OCI-LY7 (cell line): Measurements from ENCODE around the gene CAMSAP3. TPM values are rescaled to one million over a fixed set of nuclear protein-coding genes. Genes with fewer than 3 reads are reported as not detected.

ENCODE experiments used
- BruUV-seq: library from RNA; stranded (reverse); fragments of 400-500 nt; replicated peaks from 2 replicates; lab custom pipeline; 2021; lab: Mats Ljungman, UMichigan
- CTCF ChIA-PET: fragments of 300-600 bp; sonication (Branson Sonifier 250); formaldehyde crosslinking; loops from one replicate; lab custom pipeline; 2022; ENCODE audit warnings: antibody characterized with exemption; ENCODE audit not compliant: unreplicated experiment; lab: Charles Lee
- POLR2A ChIA-PET: fragments of 300-600 bp; sonication (Branson Sonifier 250); formaldehyde crosslinking; loops from one replicate; lab custom pipeline; 2022; ENCODE audit warnings: antibody characterized with exemption; lab: Charles Lee
- DNase-seq: peaks from one replicate; pipeline ENCODE4 v3.0.0-alpha.2; 2015; ENCODE audit warnings: low spot score
- H2AFZ ChIP-seq: fragments of 200-600 bp; sonication (generic), shearing (Covaris generic); 2 replicates; pipeline ENCODE4 v1.6.1; 2014; ENCODE audit warnings: mild to moderate bottlenecking, antibody characterized with exemption, low read length, moderate library complexity
- H3K27ac ChIP-seq: fragments of 200-600 bp; sonication (generic); 2 replicates; pipeline ENCODE4 v1.5.1; 2014; ENCODE audit warnings: mixed run types, low read depth, mild to moderate bottlenecking, moderate library complexity, low read length, inconsistent platforms; ENCODE audit not compliant: poor library complexity, severe bottlenecking
- H3K36me3 ChIP-seq: fragments of 200-600 bp; sonication (generic); 2 replicates; pipeline ENCODE4 v1.6.1; 2014; ENCODE audit warnings: mild to moderate bottlenecking, antibody characterized with exemption, low read length, moderate library complexity, mixed read lengths; ENCODE audit not compliant: insufficient read depth
- H3K4me1 ChIP-seq: fragments of 200-600 bp; sonication (generic); 2 replicates; pipeline ENCODE4 v1.5.1; 2014; ENCODE audit warnings: mild to moderate bottlenecking, low read length; ENCODE audit not compliant: insufficient read depth, poor library complexity, severe bottlenecking
- H3K4me2 ChIP-seq: fragments of 200-600 bp; sonication (generic); 2 replicates; pipeline ENCODE4 v1.6.1; 2014; ENCODE audit warnings: mild to moderate bottlenecking, low read length
- H3K4me3 ChIP-seq: fragments of 200-600 bp; sonication (generic); 2 replicates; pipeline ENCODE4 v1.5.1; 2014; ENCODE audit warnings: mild to moderate bottlenecking, low read depth, low read length; ENCODE audit not compliant: poor library complexity, severe bottlenecking
- H3K79me2 ChIP-seq: fragments of 200-600 bp; sonication (generic); 2 replicates; pipeline ENCODE4 v1.6.1; 2016; ENCODE audit warnings: low read depth, mild to moderate bottlenecking, low read length, moderate library complexity, mixed read lengths; ENCODE audit not compliant: insufficient read depth
- H3K9me2 ChIP-seq: fragments of 200-600 bp; sonication (generic); 2 replicates; pipeline ENCODE4 v1.6.1; 2016; ENCODE audit warnings: mild to moderate bottlenecking, low read length, mixed read lengths; ENCODE audit not compliant: insufficient read depth
- H3K9me3 ChIP-seq: fragments of 200-600 bp; sonication (generic); 2 replicates; pipeline ENCODE4 v1.6.1; 2014; ENCODE audit warnings: mild to moderate bottlenecking, mixed run types, low read length, mixed read lengths
- H4K20me1 ChIP-seq: fragments of 200-600 bp; sonication (generic); 2 replicates; pipeline ENCODE4 v1.6.1; 2014; ENCODE audit warnings: mild to moderate bottlenecking, antibody characterized with exemption, low read length, moderate library complexity, mixed read lengths; ENCODE audit not compliant: insufficient read depth
- EZH2phosphoT487 ChIP-seq: fragments of 200-600 bp; sonication (generic); IDR thresholded peaks from 2 replicates; pipeline ENCODE4 v1.6.1; 2018; ENCODE audit warnings: low read depth, borderline replicate concordance, mild to moderate bottlenecking, mixed run types, antibody characterized with exemption, low read length, moderate library complexity, mixed read lengths
- intact Hi-C: fragments of 100-400 bp; cut with micrococcal nuclease; formaldehyde crosslinking; loops from one replicate; pipeline ENCODE4 v1.10.0; 2022; ENCODE audit not compliant: unreplicated experiment
- total RNA-seq, 2 experiments: library from RNA; depleted of rRNA in 1 of 2; stranded (reverse); fragments of >200 nt in 1 of 2; shearing (Covaris generic) in 1 of 2; gene quantifications; 2 replicates each; pipeline ENCODE4 v1.2.3, GENCODE V29; 2014 to 2022
- TF ChIP-seq, protein P1 (sequence below): fragments of 200-600 bp; sonication (generic); conservative IDR thresholded peaks from 2 replicates; pipeline ENCODE4 v1.5.1; 2014; ENCODE audit warnings: mild to moderate bottlenecking, antibody characterized with exemption, low read length, moderate library complexity, mixed read lengths

Gene CAMSAP3
- total RNA-seq, 2 experiments from 2014 or later = 1.6 to 1.9 TPM

DNA sequence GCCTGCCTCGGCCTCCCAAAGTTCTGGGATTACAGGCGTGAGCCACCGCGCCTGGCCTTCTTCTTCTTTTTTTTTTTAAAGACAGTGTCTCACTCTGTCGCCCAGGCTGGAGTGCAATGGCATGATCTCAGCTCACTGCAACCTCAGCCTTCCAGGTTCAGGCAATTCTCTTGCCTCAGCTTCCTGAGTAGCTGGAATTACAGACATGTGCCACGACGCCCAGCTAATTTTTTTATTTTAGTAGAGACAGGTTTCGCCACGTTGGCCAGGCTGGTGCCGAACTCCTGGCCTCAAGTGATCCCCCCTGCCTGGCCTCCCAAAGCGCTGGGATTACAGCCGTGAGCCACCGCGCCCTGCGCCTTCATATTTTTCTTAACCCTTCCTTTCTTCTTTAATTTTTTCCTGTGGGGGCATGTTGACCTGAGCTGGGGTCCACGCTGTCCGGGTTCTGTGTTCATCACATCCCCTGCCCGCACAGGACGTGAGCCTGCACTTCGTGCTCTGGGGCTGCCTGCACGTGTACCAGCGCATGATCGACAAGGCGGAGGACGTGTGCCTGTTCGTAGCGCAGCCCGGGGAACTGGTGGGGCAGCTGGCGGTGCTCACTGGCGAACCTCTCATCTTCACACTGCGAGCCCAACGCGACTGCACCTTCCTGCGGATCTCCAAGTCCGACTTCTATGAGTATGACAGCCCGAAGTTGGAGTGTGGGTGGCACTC is 46.1 kb upstream of the CAMSAP3 start:
- BruUV-seq = no TSS peak
- Histone ChIP-seq H2AFZ (no peak overlapping the region), H3K4me3 (no peak overlapping the region), H3K9me2 (no peaks in the 10 kb centered on the region), H4K20me1 (no peaks in the 10 kb centered on the region), H3K36me3 (peaks cover 19% of the 10 kb centered on the region), H3K27ac (no peak overlapping the region), H3K9me3 (no peaks in the 10 kb centered on the region), H3K4me1 (peaks cover 4% of the 10 kb centered on the region), H3K79me2 (no peaks in the 10 kb centered on the region), H3K4me2 (no peak overlapping the region)
- intact Hi-C loops = no loop called here
- no peak for DNase-seq
- TF ChIP-seq, protein P1, sequence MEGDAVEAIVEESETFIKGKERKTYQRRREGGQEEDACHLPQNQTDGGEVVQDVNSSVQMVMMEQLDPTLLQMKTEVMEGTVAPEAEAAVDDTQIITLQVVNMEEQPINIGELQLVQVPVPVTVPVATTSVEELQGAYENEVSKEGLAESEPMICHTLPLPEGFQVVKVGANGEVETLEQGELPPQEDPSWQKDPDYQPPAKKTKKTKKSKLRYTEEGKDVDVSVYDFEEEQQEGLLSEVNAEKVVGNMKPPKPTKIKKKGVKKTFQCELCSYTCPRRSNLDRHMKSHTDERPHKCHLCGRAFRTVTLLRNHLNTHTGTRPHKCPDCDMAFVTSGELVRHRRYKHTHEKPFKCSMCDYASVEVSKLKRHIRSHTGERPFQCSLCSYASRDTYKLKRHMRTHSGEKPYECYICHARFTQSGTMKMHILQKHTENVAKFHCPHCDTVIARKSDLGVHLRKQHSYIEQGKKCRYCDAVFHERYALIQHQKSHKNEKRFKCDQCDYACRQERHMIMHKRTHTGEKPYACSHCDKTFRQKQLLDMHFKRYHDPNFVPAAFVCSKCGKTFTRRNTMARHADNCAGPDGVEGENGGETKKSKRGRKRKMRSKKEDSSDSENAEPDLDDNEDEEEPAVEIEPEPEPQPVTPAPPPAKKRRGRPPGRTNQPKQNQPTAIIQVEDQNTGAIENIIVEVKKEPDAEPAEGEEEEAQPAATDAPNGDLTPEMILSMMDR = no peak
- no peak for TF ChIP-seq EZH2phosphoT487
- POLR2A ChIA-PET = no interaction called here
- CTCF ChIA-PET = no interaction called here

DNA sequence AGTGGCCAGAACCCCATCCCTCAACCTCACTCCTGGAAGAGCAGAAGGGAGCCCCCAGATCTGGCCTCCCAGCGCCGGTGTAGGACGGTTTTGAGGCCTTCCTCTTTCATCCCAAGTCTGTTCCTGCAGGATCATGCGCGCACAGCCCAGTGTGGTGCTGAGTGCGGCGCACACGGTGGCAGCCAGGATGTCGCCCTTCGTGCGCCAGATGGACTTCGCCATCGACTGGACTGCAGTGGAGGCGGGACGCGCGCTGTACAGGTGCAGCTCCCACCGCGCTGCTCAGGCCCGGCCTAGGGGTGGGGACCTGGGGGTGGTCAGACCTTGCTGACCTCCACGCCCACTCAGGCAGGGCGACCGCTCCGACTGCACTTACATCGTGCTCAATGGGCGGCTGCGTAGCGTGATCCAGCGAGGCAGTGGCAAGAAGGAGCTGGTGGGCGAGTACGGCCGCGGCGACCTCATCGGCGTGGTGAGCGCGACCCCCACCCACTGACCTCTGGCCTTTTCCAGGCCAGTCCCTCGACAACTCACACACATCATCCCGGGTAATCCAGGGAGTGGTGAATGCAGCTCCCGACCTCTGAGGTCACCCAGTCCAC is 45.4 kb upstream of the CAMSAP3 start:
- no peak overlapping the region for H3K4me3 ChIP-seq
- intact Hi-C loops = no loop called here
- ChIA-PET CTCF (no interaction called here), POLR2A (no interaction called here)
- BruUV-seq = no TSS peak
- H3K79me2 ChIP-seq = no peaks in the 10 kb centered on the region
- H3K4me1 ChIP-seq = peaks cover 3% of the 10 kb centered on the region
- DNase-seq = no peak
- TF ChIP-seq, protein P1 = no peak
- no peak for TF ChIP-seq EZH2phosphoT487
- H3K4me2 ChIP-seq = no peak overlapping the region
- no peak overlapping the region for H3K27ac ChIP-seq
- peaks cover 26% of the 10 kb centered on the region for H3K36me3 ChIP-seq
- H2AFZ ChIP-seq = no peak overlapping the region
- no peaks in the 10 kb centered on the region for H3K9me3 ChIP-seq
- H3K9me2 ChIP-seq = no peaks in the 10 kb centered on the region
- H4K20me1 ChIP-seq = no peaks in the 10 kb centered on the region
